GM13976 (cell line): ENCODE measurements around the gene ADGRL4.

Experiments used
- DNase-seq: peaks from one replicate; pipeline ENCODE4 v3.0.0; 2012; ENCODE audit warnings: low spot score
- CTCF ChIP-seq: IDR thresholded peaks from 2 replicates; pipeline ENCODE4 v1.5.1; 2012; ENCODE audit warnings: borderline replicate concordance, mild to moderate bottlenecking; ENCODE audit not compliant: insufficient read depth; ENCODE audit errors: extremely low read depth, missing control alignments, control extremely low read depth
- in situ Hi-C: fragments of 300-500 bp; cut with MboI; formaldehyde crosslinking; loops from one replicate; pipeline ENCODE4 v1.12.0; 2022; ENCODE audit warnings: low sequenced_read_pairs, mixed read lengths, inconsistent platforms; ENCODE audit not compliant: unreplicated experiment

The ADGRL4 gene

GRCh38 chr1:78911956-78912880 lies 94.3 kb downstream of the ADGRL4 start:
- TF ChIP-seq CTCF = no peak
- no peak for DNase-seq
- in situ Hi-C loops = no loop called here

- in situ Hi-C loops = no loop called here
- no peak for TF ChIP-seq CTCF
- no peak for DNase-seq
Observed at GRCh38 chr1:78902641-78903040, 103.9 kb downstream of the ADGRL4 start.

- in situ Hi-C loops = no loop called here
- no peak for DNase-seq
- TF ChIP-seq CTCF = no peak
Observed at GRCh38 chr1:78894811-78895210, 111.7 kb downstream of the ADGRL4 start.

GRCh38 chr1:78892260-78892840 lies 114.2 kb downstream of the ADGRL4 start:
- TF ChIP-seq CTCF = no peak
- DNase-seq = no peak
- in situ Hi-C loops = no loop called here

- no peak for TF ChIP-seq CTCF
- in situ Hi-C loops = no loop called here
- no peak for DNase-seq
Observed at GRCh38 chr1:78887458-78887857, 119.1 kb downstream of the ADGRL4 start.

GRCh38 chr1:78884685-78885452 lies 121.7 kb downstream of the ADGRL4 start:
- DNase-seq = no peak
- TF ChIP-seq CTCF = no peak
- in situ Hi-C loops = no loop called here
